ENCODE results near the gene AHCYL1. TPM values are rescaled to one million over a fixed set of nuclear protein-coding genes. Genes with fewer than 3 reads are reported as not detected.

AHCYL1 gene
- total and polyA plus RNA-seq, 4 donors, result 24.9 to 40.7 (median 30.3) TPM

- TF ChIP-seq YY1 (IDR thresholded peaks at IDR 0.05) (no peak), TAF1 (conservative IDR thresholded peaks at IDR 0.05) (no peak), FOXA2 (IDR thresholded peaks at IDR 0.05) (no peak), ZBTB33 (IDR thresholded peaks at IDR 0.05) (no peak)
Measured at GRCh38 chr1:110063781-110064180, 79.2 kb downstream of the AHCYL1 start (continued).

- 89% methylated on average over 18 of the region's 18 CpGs for WGBS
Measured at GRCh38 chr1:110064576-110065337, 80.2 kb downstream of the AHCYL1 start.

GRCh38 chr1:110065841-110066240 is 81.3 kb downstream of the AHCYL1 start:
- no peak overlapping the region for H3K9ac ChIP-seq (ENCODE audit: low read depth in 1 of 2, low read length in 2 of 2)
- H3K4me1 ChIP-seq (ENCODE audit: control insufficient read depth in 4 of 4, insufficient read depth in 4 of 4, low read length in 3 of 4), result peaks cover 8 to 20% (median 10%) of the 10 kb centered on the region in 4 donors
- H3K36me3 ChIP-seq (ENCODE audit: control insufficient read depth in 4 of 4, insufficient read depth in 3 of 4, low read depth in 1 of 4, low read length in 3 of 4), result no peaks in the 10 kb centered on the region
- WGBS, result 94% methylated on average over 5 of the region's 5 CpGs
- peaks cover 0 to 24% (median 19%) of the 10 kb centered on the region in 4 donors for H3K27me3 ChIP-seq (ENCODE audit: control insufficient read depth in 4 of 4, insufficient read depth in 4 of 4, low read length in 3 of 4)
- no peak overlapping the region for H3K4me3 ChIP-seq (ENCODE audit: low read depth in 1 of 3, low read length in 3 of 3)
- no peak for DNase-seq (ENCODE audit: low spot score)
- H3K27ac ChIP-seq (ENCODE audit: low read depth in 1 of 2, low read length in 2 of 2), result no peak overlapping the region
- H3K9me3 ChIP-seq (ENCODE audit: control insufficient read depth in 4 of 4, low read length in 3 of 4), result peaks cover 0 to 20% (median 3%) of the 10 kb centered on the region in 4 donors
- no peak for TF ChIP-seq NR2F2 (IDR thresholded peaks at IDR 0.05)
- no peak for TF ChIP-seq HNF4A (conservative IDR thresholded peaks at IDR 0.05)
- no peak for TF ChIP-seq FOXA1 (IDR thresholded peaks at IDR 0.05)
- no peak for TF ChIP-seq RAD21 (IDR thresholded peaks at IDR 0.05)
- TF ChIP-seq ZBTB33 (IDR thresholded peaks at IDR 0.05), result no peak

More at GRCh38 chr1:110064576-110065337, 80.2 kb downstream of the AHCYL1 start:
- H3K27me3 ChIP-seq (ENCODE audit: control insufficient read depth in 4 of 4, insufficient read depth in 4 of 4, low read length in 3 of 4), result peaks cover 0 to 22% (median 17%) of the 10 kb centered on the region in 4 donors
- TF ChIP-seq HNF4A (conservative IDR thresholded peaks at IDR 0.05) (no peak), GABPA (IDR thresholded peaks at IDR 0.05 in 1 of 2, conservative IDR thresholded peaks at IDR 0.05 in 1 of 2) (no peak), HNF4G (IDR thresholded peaks at IDR 0.05) (no peak), JUND (IDR thresholded peaks at IDR 0.05) (no peak), FOXA2 (IDR thresholded peaks at IDR 0.05) (no peak), NR2F2 (IDR thresholded peaks at IDR 0.05) (no peak), SP1 (IDR thresholded peaks at IDR 0.05) (no peak), REST (IDR thresholded peaks at IDR 0.05) (no peak)
- H3K4me1 ChIP-seq (ENCODE audit: control insufficient read depth in 4 of 4, insufficient read depth in 4 of 4, low read length in 3 of 4), result peaks cover 3 to 13% (median 5%) of the 10 kb centered on the region in 4 donors
- peaks cover 0 to 20% (median 3%) of the 10 kb centered on the region in 4 donors for H3K9me3 ChIP-seq (ENCODE audit: control insufficient read depth in 4 of 4, low read length in 3 of 4)
- no peak overlapping the region for H3K4me3 ChIP-seq (ENCODE audit: low read depth in 1 of 3, low read length in 3 of 3)
- H3K27ac ChIP-seq (ENCODE audit: low read depth in 1 of 2, low read length in 2 of 2), result no peak overlapping the region
- no peak overlapping the region for H3K9ac ChIP-seq (ENCODE audit: low read depth in 1 of 2, low read length in 2 of 2)
- no peaks in the 10 kb centered on the region for H3K36me3 ChIP-seq (ENCODE audit: control insufficient read depth in 4 of 4, insufficient read depth in 3 of 4, low read depth in 1 of 4, low read length in 3 of 4)
- DNase-seq (ENCODE audit: low spot score), result no peak
